KMS-11 (cell line): ENCODE measurements around the gene GMIP.

Source experiments
- H2AFZ ChIP-seq: fragments of 200-600 bp; sonication (generic); 2 replicates; pipeline ENCODE4 v1.6.1; 2016; ENCODE audit warnings: antibody characterized with exemption, mixed run types, low read depth
- H3K27ac ChIP-seq: fragments of 200-600 bp; sonication (generic); 2 replicates; pipeline ENCODE4 v1.6.1; 2016; ENCODE audit warnings: mild to moderate bottlenecking, mixed run types
- H3K27me3 ChIP-seq: fragments of 200-600 bp; sonication (generic); 2 replicates; pipeline ENCODE4 v1.6.1; 2017; ENCODE audit warnings: mild to moderate bottlenecking, low read depth, mixed run types, moderate library complexity; ENCODE audit not compliant: insufficient read depth
- H3K36me3 ChIP-seq: fragments of 200-600 bp; sonication (generic); 2 replicates; pipeline ENCODE4 v1.6.1; 2017; ENCODE audit warnings: mild to moderate bottlenecking, mixed run types; ENCODE audit not compliant: insufficient read depth
- H3K4me1 ChIP-seq: fragments of 200-600 bp; sonication (generic); 2 replicates; pipeline ENCODE4 v1.6.1; 2016; ENCODE audit warnings: mild to moderate bottlenecking, low read depth, mixed run types; ENCODE audit not compliant: poor library complexity, severe bottlenecking
- H3K4me2 ChIP-seq: fragments of 200-600 bp; sonication (generic); 2 replicates; pipeline ENCODE4 v1.7.0; 2016; ENCODE audit warnings: mild to moderate bottlenecking, mixed run types
- H3K4me3 ChIP-seq: fragments of 200-600 bp; sonication (generic); IDR thresholded peaks from 2 replicates; pipeline ENCODE4 v1.6.1; 2017; ENCODE audit warnings: low read depth, low read length, mixed read lengths; ENCODE audit not compliant: insufficient read depth
- H3K79me2 ChIP-seq: fragments of 200-600 bp; sonication (generic); 2 replicates; pipeline ENCODE4 v1.6.1; 2016; ENCODE audit warnings: low read depth, mixed run types; ENCODE audit not compliant: insufficient read depth
- H3K9ac ChIP-seq: fragments of 200-600 bp; sonication (generic); 2 replicates; pipeline ENCODE4 v1.6.1; 2016; ENCODE audit warnings: mild to moderate bottlenecking, mixed run types
- H4K20me1 ChIP-seq: fragments of 200-600 bp; sonication (generic); 2 replicates; pipeline ENCODE4 v1.6.1; 2016; ENCODE audit warnings: mild to moderate bottlenecking, mixed run types; ENCODE audit not compliant: insufficient read depth
- TF ChIP-seq, protein P1 (sequence below): fragments of 200-600 bp; sonication (generic); conservative IDR thresholded peaks from 2 replicates; pipeline ENCODE4 v1.6.1; 2017; ENCODE audit warnings: low read depth, mild to moderate bottlenecking, antibody characterized with exemption, low read length, moderate library complexity, mixed read lengths

Gene GMIP

GRCh38 chr19:19619181-19619848 lies 24.1 kb downstream of the GMIP start:
- H3K4me1 ChIP-seq: no peaks in the 10 kb centered on the region
- no peak overlapping the region for H3K27ac ChIP-seq
- H2AFZ ChIP-seq: no peak overlapping the region
- no peaks in the 10 kb centered on the region for H3K79me2 ChIP-seq
- no peak overlapping the region for H3K4me3 ChIP-seq
- no peaks in the 10 kb centered on the region for H3K27me3 ChIP-seq
- H3K9ac ChIP-seq: no peak overlapping the region
- H4K20me1 ChIP-seq: no peaks in the 10 kb centered on the region
- H3K4me2 ChIP-seq: no peak overlapping the region
- TF ChIP-seq, protein P1, sequence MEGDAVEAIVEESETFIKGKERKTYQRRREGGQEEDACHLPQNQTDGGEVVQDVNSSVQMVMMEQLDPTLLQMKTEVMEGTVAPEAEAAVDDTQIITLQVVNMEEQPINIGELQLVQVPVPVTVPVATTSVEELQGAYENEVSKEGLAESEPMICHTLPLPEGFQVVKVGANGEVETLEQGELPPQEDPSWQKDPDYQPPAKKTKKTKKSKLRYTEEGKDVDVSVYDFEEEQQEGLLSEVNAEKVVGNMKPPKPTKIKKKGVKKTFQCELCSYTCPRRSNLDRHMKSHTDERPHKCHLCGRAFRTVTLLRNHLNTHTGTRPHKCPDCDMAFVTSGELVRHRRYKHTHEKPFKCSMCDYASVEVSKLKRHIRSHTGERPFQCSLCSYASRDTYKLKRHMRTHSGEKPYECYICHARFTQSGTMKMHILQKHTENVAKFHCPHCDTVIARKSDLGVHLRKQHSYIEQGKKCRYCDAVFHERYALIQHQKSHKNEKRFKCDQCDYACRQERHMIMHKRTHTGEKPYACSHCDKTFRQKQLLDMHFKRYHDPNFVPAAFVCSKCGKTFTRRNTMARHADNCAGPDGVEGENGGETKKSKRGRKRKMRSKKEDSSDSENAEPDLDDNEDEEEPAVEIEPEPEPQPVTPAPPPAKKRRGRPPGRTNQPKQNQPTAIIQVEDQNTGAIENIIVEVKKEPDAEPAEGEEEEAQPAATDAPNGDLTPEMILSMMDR: no peak
- H3K36me3 ChIP-seq: no peaks in the 10 kb centered on the region

- no peaks in the 10 kb centered on the region for H4K20me1 ChIP-seq
- no peak within 1 kb of the TSS for H3K4me2 ChIP-seq
- H3K27me3 ChIP-seq: no peaks in the 10 kb centered on the region
- no peaks in the 10 kb centered on the region for H3K4me1 ChIP-seq
- H3K9ac ChIP-seq: no peak within 1 kb of the TSS
- no peak within 1 kb of the TSS for H3K4me3 ChIP-seq
- H3K36me3 ChIP-seq: no peaks in the 10 kb centered on the region
- H3K79me2 ChIP-seq: no peaks in the 10 kb centered on the region
- TF ChIP-seq, protein P1: no peak
- H3K27ac ChIP-seq: no peak within 1 kb of the TSS
- H2AFZ ChIP-seq: no peak within 1 kb of the TSS; the same call in 1 of the 2 replicates
Observed at GRCh38 chr19:19618219-19619051, 25.0 kb downstream of the GMIP start, which contains the start of gene PBX4. Gene PBX4 (minus strand): TSS chr19:19618687. CDS start chr19:19618629, 58 bp downstream.

- no peak overlapping the region for H3K27ac ChIP-seq
- TF ChIP-seq, protein P1: no peak
- H3K27me3 ChIP-seq: no peaks in the 10 kb centered on the region
- no peak overlapping the region for H3K4me2 ChIP-seq
- no peaks in the 10 kb centered on the region for H3K79me2 ChIP-seq
- no peak overlapping the region for H2AFZ ChIP-seq
- no peak overlapping the region for H3K9ac ChIP-seq
- H3K36me3 ChIP-seq: no peaks in the 10 kb centered on the region
- H3K4me1 ChIP-seq: no peaks in the 10 kb centered on the region
- no peak overlapping the region for H3K4me3 ChIP-seq
- H4K20me1 ChIP-seq: no peaks in the 10 kb centered on the region
Observed at GRCh38 chr19:19615086-19615485, 28.4 kb downstream of the GMIP start.

GRCh38 chr19:19613506-19613905 lies 30.0 kb downstream of the GMIP start:
- no peak overlapping the region for H2AFZ ChIP-seq
- H3K27me3 ChIP-seq: no peaks in the 10 kb centered on the region
- no peaks in the 10 kb centered on the region for H3K36me3 ChIP-seq
- H3K4me1 ChIP-seq: no peaks in the 10 kb centered on the region
- H3K4me2 ChIP-seq: no peak overlapping the region
- H3K4me3 ChIP-seq: no peak overlapping the region
- no peak overlapping the region for H3K9ac ChIP-seq
- TF ChIP-seq, protein P1: no peak
- no peaks in the 10 kb centered on the region for H3K79me2 ChIP-seq
- no peaks in the 10 kb centered on the region for H4K20me1 ChIP-seq
- no peak overlapping the region for H3K27ac ChIP-seq
